NCI-H460 (cell line): ENCODE data around the gene STKLD1. TPM values are rescaled to one million over a fixed set of nuclear protein-coding genes. Genes with fewer than 3 reads are reported as not detected.

Experiments used
- DNase-seq: peaks from one replicate; pipeline ENCODE4 v3.0.0-alpha.2; 2016; ENCODE audit warnings: low read depth; ENCODE audit errors: extremely low read depth
- total RNA-seq: library from RNA; depleted of rRNA; stranded (reverse); fragments of >200 nt; shearing (Covaris generic); gene quantifications from 2 replicates; pipeline ENCODE4 v1.2.3, GENCODE V29; 2014

The STKLD1 gene
- total RNA-seq, 1 experiment from 2014 or later, result 0.59 TPM

DNA sequence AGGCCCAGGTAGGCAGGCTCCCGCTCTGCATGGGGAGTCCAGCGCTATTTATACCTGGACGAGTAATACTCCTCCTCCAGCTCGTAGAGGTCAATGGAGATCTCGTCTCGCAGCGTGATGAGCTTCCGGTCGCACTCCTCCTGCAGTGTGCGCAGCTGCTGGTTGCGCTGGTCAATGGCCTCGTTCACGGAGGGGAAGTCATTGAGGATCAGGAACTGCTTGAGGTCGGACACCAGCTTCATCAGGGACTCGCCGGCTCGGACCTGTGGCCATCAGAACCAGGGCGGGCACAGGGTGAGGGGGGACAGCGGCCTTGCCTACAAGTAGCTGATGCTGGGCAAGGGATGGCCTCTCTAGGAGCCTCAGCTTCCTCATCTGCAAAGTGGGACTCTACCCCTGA, 32.1 kb upstream of the STKLD1 start:
- no peak for DNase-seq

DNA sequence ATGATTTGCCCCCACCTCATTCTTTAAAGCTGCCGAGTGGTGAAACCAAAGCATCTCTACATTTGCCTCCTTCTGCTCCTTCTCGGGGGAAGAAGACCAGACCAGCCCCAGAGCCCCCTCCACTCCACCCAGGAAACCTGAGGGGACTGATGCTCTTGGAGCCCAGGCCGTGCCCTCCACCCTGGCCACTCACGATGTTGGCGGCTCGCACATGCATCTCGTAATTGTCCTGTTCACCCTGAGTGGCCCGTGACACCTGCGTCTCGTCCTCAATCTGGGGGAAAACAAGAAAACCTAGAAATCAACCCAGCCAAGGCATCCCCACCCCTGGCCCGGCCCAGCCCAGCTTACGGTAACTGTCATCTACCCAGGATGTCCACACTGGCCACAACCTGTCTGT, 31.2 kb upstream of the STKLD1 start:
- DNase-seq, result no peak

DNA sequence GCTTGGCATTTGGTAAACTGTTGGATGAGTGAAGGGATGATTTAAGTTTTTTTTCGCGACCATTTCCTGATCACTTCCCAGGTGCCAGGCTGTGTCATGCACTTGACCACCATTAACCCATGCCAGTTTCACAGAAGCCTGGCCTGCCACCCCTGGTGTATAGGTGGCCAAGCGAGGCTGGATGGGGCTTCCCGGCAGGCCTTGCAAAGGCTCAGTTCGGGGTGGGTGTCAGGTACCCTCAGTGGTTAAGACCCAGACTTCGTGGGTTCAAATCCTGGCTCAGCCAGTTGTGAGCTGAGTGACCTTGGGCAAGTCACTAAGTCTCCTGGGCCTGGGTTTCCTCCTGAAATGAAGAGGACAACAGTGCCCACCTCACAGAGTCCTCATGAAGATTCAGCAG, 30.6 kb upstream of the STKLD1 start:
- DNase-seq, result no peak

DNA sequence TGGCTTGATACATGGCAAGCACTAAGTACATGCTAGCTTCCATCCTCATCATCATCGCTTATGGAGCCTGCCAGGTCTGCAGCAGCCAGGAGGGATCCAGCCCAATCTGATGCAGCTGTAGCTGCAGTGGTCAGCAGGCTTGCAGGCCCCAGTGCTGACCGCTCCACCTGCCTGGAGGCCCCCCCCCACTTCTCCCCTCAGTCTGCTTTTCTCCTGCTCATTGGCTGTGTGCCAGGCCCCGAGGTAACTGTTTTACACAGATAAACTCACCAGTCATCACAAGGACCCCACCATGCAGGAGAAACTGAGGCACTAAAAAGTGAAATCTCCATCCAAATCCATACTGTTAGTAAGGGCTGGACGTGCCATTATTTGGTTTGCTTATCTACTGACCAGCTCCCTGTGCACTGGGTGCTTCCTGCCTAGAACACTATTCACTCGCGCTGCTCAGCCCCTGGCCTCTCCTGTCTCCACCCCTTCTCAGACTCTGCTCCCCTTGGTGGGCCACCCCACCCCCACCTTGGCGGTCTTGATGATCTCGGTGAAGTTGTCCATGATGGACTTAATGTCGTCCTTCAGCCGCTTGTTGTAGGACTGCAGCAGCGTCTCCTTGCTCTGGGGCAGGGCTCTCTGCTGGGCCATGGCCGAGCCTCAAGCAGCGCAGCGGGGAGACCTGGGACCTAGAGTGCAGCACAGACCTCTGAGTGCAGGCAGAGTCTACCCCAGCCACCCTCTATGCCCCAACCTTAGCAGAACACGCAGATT, 30.0 kb upstream of the STKLD1 start:
- DNase-seq, result no peak

DNA sequence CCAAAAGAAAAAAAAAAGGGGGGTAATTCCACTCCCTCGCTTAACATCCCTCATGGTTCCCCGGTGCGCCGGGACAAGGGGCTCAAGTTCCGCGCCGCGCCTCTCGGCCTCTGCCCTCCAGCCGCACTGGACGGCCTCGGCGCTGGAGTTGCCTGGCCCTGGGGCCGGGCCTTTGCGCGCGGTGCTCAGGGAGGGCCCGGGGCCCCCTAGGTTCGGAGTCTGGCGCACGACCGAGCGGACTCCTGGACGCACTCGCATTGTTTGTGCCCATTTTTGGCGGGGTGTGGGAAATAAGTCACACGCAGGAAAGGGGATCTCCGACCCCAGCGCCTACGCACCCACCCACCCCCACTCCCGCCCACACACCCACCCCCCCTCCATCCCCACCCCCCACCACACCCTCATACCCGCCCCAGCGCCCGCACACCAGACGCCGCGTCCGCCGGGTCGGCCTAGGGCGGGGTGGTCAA, 28.6 kb upstream of the STKLD1 start:
- no peak for DNase-seq

DNA sequence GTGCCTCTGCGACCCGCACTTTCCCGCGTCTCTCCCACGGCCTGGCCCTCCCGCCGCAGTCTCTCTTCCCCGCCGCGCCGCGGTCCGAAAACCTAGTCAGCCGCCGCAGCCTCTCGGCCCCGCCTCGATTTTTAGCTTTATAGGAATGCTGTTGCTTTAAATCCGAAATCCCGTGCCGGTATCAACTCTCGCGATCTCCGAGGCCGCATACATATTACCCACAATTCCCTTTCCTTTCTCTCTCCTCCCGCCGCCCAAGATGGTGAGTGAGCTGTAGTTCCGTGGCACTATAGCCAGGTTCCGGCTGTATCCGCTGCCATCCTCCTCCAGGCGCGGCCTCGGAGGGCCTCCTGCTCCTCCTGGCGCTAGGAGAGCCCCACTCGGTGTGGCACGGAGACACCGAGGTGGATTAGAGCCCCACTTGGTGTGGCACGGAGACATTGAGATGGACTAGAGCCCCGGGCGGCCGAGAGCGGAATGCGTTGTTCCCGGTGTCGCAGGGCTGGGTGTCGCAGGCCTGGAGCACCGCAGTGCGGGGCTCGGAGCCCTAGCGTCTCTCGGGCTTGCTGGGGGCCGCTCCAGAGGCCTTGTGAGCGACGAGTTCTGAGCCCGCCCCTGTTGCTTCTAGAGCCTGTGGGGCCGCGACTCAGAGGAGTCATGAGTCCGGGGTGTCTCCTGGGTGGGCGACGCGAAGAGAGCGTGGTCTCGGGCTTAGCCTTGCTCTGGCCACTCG, 28.0 kb upstream of the STKLD1 start, which contains the start of the genes MED22 and RPL7A:
Gene MED22 (minus strand): TSS at position 147 of the 733 bp plus-strand sequence. CDS start 1,469 bp downstream, outside the sequence.
Gene RPL7A (plus strand): TSS at position 234 of the 733 bp plus-strand sequence. CDS start 26 bp downstream, at position 260.
- DNase-seq, result peak; percentile 96

DNA sequence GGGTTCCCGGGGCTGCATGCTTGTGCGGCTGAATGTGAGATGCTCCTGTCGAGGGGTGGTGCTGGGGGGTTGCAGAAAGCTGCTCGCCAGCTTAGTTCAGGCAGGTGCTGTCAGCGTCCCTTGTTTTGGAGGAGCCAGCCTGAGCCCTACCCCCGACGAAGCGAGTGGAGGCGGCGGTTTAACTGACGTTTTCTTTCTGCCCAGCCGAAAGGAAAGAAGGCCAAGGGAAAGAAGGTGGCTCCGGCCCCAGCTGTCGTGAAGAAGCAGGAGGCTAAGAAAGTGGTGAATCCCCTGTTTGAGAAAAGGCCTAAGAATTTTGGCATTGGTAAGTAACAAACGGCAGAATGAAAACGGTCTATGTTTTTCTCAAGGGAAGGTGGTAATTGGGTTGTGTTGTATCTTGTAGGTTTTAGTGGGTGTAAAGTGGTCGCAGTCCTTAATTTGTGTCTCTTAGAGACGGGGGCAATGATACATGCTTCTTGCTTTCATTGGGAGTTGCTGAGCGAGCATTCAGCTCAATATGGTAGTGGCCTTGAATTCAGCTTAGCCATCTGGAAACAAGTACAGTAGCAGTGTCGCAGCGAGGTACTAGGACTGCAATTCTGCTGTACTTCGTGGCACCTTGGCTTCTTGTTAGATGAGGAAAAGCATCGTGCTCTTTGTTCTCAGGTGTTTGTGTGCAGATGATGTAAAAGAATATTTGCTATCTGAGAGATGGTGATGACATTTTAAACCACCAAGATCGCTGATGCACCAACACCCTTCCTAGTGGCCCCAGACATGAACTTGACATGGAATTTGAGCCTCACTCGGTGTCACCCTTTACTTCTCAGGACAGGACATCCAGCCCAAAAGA, 27.2 kb upstream of the STKLD1 start:
- DNase-seq, result no peak

DNA sequence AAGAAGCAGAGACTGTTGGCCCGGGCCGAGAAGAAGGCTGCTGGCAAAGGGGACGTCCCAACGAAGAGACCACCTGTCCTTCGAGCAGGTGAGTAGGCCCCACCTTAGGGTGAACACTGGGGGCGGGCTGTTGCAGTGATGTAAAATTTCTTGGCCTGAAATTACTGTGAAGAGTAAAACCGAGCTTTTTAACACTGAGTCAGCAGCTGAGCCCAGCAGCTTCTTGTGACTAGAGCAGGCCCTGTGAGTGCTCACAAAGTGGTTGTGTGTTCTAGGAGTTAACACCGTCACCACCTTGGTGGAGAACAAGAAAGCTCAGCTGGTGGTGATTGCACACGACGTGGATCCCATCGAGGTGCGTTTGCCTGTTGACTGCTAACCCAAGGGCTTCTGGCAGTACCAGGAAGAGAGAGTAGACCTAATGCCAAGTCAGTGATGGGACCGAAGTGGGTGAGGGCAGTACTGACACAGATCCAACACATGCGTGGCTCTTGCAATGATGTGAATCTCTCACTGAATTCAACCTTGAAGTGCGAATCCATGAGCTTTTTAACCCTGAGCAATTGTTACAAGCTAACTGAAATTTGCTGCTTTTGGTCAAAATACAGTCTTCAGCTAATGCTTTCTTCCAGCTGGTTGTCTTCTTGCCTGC, 26.1 kb upstream of the STKLD1 start:
- DNase-seq, result no peak

DNA sequence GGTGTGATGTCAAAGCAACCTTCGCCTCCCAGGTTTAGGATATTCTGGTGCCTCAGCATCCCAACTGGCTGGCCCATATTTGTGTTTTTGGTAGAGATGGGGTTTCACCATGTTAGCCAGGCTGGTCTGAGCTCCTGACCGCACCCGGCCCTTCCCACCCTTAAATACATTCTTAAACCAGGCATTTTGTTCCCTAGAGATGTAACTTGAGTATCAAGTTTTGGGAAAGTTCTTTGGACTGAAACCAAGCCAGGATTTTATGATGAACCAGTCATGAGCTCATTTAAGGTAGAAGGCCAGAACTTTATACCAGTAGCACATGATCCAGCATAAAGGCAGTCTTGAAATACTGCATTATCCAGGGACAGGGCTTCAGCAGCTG, 24.6 kb upstream of the STKLD1 start:
- DNase-seq, result no peak

DNA sequence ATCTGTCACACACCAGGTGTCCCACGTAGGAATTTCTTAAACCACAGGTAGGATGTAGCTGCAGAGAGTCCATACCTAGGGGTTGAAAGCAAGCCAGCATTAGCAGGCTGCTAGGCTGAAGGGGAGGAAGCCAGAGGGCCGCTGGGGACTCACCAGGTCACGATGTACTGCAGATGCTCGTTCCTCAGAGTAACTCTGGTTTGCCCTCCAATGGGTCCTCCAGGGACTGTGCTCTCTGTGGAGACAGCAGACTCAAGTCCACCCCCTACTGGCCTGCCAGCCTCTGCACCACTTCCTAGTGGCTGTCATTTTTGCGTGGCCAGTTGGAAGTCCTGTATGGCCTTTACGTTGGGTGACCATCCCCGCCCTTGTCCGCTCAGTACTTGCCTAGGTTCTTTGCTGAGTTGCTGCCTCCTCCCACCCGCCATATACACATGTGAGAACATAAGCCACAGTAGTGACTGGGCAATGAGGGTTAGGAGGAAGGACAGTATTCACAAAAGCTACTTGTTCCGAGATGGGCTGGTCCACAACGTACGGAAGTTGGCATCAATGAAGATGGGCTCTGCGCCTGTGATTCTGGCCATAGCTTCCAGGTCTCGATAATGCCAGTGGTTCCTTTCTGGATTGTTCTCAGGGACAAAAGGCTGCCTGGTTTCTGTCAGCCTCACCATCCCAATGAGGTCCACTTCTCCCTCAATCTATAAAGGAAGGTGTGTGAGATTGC, 24.1 kb upstream of the STKLD1 start:
- peak; percentile 59 for DNase-seq

DNA sequence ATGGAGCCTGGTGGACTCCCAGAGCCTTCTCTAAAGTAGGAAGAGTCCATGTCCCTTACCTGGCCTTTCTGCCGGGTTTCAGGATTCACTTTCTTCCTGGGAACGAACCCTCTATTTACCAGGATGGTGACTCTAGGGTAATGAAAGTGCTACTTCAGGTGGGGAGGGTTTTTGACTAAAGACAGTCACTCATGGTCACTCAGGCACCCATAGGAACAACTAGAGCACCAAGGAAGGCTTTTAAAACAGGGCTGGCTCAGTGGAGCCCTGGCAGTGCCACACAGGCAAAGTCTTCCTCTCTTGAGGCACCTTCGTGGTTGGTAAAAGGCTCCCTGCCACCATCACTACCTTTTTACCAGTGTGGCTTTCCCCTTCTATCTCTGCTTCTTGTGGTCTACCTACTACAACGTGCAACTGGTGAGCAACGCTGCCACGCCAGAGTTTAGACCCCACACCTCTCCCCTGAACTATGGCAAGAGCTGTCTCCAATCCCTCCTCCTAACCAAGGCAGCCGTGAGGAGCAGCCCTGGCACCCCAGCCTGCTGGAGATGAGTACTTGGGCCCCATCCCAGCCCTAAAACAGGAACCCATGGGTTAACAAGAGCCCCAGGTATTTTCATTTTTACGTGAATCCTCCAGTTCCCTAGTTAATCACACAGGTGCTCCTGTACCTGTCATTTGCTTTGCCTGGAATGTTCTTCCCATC, 23.4 kb upstream of the STKLD1 start:
- DNase-seq, result no peak

DNA sequence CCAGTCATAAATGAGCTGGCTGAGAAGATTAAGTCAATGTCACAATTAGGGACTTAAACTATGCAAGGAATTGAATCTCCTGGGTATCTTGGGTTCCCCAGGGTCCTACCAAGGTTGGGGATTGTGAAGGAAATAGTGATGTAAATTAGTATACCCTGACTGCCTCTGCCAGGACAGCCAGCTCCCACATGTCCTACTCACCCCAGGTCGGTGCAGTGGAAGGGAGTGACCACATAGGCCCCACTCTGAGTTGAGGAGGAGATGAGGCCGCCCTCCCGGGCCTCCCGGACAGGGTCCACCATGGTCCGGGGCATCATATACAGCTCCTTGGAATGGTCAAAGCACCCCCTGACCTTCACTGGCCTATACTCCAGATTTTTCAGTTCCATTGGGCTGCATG, 22.6 kb upstream of the STKLD1 start:
- no peak for DNase-seq

DNA sequence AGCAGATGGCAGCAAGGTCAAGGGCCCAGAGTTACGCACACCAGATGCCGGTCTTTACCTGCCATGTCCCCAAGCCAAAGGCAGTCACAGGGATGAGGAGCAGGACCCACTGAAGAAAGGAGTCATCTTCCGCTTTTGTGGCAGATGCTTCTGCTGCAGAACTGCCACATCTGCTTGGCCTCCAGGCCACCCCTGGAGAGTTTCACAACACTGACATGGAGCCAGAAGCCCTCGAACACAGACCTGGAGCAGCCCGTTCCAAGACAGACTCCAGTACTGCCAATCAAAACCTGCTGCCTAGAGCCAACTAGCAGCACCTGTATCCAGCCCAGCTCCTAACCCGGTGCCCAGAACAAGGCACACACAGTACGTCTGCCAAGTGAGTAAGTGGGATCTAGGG, 21.4 kb upstream of the STKLD1 start:
- DNase-seq, result no peak

DNA sequence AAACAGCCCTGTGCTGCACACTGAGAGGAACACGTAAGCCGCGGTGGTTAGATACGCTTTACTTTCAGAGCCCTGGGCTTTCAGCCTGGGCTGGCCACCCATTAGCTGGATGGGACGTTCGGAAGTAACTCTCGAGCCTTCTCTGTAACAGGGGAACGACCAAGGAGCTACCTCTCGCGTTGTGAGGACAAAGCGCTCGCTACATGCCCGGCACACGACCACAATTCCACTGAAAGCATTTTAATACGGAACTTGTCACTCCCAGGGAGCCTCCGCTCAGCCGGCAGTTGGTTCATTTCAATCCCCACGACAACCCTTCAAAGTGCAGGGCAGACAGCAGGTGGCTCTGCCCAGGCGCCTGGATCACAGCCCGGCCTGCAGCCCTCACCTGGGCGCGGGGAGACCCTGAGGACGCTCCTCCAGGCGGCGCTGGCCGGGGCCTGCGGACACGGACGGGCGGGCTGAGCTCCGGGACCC, 20.2 kb upstream of the STKLD1 start:
- no peak for DNase-seq

DNA sequence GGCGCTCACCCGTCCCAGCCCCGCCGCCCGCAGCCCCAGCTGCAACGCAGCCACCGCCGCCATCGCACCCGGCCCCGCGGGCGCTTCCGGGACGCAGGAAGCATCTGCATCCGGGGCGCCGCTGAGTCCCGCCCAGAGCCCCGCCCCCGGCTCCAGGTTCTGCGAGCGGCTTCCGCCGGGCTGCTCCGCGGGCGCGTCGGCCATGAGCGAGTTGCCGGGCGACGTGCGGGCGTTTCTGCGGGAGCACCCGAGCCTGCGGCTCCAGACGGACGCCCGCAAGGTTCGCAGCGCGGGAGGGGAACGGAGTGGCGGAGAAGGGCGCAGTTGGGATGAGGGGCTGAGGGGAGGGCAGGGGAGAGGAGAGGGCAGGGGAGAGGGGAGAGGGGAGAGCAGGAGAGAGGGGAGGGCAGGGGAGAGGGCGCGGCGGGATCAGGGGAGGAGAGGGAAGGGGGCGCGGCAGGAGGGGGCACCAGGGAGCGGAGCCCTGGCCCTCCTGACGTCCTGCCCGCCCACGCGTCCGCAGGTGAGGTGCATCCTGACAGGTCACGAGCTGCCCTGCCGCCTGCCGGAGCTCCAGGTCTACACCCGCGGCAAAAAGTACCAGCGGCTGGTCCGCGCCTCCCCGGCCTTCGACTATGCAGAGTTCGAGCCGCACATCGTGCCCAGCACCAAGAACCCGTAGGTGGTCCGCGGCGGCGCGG, 19.6 kb upstream of the STKLD1 start, which contains the start of the genes SURF1 and SURF2:
Gene SURF1 (minus strand): TSS at position 97 of the 701 bp plus-strand sequence. CDS start 34 bp downstream, at position 63.
Gene SURF2 (plus strand): TSS at position 160 of the 701 bp plus-strand sequence. CDS start 43 bp downstream, at position 203.
- peak; percentile 75 for DNase-seq

DNA sequence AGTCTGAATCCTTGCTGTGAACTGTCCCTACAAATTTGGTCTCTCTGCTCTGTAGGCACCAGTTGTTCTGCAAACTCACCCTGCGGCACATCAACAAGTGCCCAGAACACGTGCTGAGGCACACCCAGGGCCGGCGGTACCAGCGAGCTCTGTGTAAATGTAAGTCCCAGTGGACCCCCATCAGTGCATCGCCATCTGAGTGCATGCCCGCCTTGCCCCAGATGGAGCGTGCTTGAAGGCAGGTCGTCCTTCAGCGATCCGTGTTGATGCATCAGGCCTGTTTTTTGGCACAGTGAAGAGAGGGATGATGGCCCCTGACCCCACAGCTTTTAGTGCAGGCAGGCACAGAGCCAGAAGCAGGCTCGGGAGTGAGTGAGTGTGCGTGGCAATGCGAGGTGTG, 18.5 kb upstream of the STKLD1 start:
- no peak for DNase-seq

DNA sequence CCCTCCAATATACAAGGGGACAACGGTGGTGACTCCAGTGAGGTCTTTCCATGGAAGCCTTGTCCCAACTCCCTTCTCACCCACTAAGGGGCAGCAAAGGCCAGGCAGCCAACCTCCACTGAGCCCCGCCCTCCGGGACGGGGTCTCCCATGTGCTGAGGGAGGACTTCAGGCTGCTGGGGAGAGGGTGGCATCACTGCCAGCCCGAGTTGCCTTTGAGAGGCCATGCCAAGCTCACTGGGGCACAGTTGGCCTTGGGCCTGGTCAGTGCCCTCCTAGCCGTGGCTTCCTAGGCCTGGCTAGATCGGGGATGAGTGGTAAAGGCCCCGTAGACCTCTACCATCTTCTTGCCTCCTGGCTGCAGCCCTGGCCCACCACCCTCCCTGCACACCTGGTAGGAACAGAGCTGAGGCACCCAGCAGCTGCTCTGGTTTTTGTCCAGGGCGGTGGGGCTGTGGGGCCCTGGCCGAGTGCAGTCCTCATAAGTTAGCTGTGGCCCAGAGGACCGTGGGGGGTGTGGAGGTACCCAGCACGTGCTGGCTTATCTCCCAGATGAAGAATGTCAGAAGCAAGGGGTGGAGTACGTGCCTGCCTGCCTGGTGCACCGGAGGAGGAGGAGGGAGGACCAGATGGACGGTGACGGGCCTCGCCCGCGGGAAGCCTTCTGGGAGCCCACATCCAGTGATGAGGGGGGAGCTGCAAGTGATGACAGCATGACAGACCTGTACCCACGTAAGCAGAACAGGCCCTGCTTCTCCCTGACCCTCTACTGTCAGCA, 16.6 kb upstream of the STKLD1 start:
- no peak for DNase-seq
